GM21447 (cell line): ENCODE results near the gene ZP4.
"Not testable (repeated sequence)": the region's sequence is repeated elsewhere in the genome, so short reads cannot be mapped to it uniquely, and the experiment has no call there.

ENCODE experiments used
- ATAC-seq: cut with Tn5 transposase; IDR thresholded peaks from one replicate; pipeline ENCODE4 v1.9.1; 2021; ENCODE audit not compliant: unreplicated experiment

Gene ZP4

GRCh38 chr1:237878406-237878805 lies 12.3 kb downstream of the ZP4 start:
- no peak for ATAC-seq

GRCh38 chr1:237877631-237878030 lies 13.1 kb downstream of the ZP4 start:
- ATAC-seq: no peak

DNA sequence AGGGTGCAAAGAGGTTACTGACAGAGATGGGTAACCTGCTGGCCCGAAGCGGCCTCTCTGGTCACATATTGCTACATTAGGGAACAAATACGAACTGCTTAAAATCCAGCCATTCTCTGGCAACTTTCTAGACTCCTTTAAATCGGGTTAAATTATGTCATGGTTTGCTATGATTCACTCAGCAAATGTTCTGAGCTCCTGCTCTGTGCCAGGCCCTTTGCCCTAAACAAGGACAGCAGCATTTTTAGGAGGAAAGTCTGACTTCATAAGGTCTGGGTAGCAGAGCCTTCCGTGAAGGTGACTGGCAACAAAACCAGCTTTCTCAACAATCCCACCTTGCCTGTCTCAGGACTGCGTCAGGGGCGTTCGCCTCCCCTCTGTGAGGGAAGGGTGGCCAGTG lies 15.4 kb downstream of the ZP4 start:
- no peak for ATAC-seq

DNA sequence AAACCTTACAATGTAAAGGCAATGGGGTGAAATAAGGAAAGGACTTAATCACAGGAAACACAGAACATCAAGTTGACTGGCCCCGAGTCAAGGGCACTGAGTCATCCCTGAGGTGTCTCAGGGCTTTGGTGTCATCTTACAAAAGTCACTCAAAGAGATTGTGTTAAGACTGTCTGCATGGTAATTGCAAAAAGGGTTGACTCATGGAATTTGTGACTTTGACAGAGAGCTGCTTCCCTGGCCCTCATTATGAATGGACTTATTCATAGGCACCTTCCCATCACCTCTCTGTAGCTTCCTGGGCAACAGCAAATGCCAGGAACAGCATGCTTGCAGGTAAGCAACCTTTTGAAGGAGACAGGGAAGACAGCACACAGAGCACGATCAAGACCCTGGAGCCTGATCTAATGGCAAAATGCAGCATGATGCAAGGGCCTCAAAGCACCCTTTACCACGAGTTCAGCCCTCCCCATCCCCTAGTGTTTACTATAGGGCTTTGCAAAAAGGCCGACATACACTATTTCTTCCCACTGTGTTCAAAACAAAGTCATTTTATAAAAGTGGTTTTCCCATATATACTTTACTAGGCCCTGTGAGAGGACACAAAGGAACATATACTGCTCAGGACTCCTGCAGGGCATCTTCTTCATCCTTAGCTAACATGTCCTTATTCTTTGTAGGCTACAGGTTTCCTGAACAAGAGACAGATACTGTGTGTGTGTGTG lies 17.1 kb downstream of the ZP4 start:
- no peak for ATAC-seq

GRCh38 chr1:237868817-237869600 lies 21.7 kb downstream of the ZP4 start:
- ATAC-seq: no peak

DNA sequence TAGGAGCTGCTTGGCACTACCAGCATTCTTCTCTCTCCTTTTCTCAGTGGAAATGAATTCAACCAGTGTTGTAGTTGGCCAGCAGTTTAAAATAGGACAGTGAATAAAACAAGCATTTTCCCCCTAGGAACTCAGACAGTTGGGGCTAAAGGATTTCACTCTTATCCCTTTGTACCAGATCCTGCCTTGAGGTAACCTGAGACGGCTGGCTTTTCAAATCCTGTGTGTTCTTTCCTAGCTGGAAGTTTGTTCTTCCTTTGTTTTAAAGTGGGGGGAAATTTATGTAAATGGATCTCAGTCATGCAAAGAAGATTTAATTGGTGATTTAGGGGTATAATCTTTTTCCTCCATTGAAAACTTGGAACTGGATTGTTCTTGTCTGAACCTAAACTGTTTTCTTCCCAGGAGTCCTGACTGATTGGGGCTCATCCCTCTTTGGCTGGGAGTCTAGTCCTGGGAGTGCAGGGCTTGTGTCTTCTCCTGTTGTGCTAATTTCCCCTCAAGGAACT lies 23.3 kb downstream of the ZP4 start:
- ATAC-seq: no peak

- ATAC-seq: no peak
These were observed 26.1 kb downstream of the ZP4 start for GRCh38 chr1:237864338-237865244.

DNA sequence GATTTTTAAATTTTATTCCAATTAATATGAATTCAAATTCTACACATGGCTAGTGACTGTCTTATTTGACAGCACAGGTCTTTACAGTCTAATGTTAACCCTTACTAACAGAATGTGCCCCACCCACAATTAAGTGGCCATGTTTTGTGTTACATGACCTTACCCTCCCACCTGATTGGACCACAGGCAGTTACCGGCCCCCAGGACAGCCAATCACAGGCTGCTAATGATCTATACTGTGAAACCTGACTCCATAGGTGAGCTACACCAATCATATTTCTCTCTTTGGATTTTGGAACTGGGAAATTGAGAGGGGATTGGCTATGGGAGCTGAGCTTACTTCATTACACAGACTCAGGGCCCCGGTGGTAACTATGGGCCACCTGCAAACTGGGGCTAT lies 27.5 kb downstream of the ZP4 start:
- no peak for ATAC-seq

- ATAC-seq: no peak
These were observed 28.8 kb downstream of the ZP4 start for GRCh38 chr1:237861944-237862343.

DNA sequence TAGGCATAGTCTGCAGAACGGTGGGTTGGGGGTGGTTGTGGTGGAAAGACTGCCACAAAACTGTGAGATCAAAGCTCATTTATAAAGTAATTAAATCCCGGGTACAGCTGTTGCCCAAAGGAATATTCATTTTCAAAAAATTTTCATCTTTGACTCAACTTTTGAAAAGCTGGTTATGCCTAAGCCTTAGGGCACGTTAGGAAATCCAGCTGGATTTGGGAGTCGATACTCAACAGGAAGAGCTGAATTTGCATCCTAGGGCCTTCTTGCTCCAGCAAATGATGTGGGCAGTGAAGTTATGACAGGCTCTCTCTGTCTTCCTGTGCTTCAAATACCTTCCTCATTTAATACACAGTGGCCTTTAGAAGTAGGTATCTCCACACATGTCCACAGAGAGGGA lies 31.7 kb downstream of the ZP4 start:
- ATAC-seq: no peak

DNA sequence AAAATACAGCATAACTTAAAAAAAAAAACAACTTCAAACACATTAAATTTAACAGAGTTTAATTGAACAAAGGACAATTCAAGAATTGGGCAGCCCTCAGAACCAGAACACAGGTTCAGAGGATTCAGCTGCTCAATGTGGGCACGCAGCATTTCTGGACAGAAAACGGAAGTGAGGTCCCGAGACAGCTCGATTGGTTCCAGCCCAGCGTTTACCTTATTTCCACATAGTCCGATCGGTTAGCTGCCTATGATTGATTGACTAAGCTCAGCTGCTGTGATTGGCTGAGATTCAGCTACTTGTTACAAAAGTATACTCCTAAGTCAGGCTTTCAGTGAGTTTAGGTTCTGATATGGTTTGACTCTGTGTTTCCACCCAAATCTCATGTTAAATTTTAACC lies 33.3 kb downstream of the ZP4 start:
- ATAC-seq: no peak

DNA sequence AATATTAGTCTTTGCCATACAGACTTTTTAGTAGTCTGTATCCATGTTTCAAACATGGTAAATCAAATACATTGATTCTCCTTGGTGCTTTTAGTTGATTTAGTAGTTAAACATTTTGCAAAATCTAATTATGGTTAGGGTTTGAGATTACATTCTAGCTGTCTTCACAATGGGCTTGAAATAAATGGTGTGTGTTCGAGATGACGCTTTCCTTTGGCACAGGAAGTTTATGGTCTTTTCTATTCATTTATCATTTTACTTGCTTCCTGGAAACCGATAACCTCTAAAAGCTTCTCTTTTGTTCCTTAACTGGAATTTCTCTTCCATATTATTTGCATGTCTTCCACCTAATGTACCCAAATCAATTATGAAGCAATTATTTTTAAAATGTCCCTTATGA lies 38.4 kb downstream of the ZP4 start:
- no peak for ATAC-seq

DNA sequence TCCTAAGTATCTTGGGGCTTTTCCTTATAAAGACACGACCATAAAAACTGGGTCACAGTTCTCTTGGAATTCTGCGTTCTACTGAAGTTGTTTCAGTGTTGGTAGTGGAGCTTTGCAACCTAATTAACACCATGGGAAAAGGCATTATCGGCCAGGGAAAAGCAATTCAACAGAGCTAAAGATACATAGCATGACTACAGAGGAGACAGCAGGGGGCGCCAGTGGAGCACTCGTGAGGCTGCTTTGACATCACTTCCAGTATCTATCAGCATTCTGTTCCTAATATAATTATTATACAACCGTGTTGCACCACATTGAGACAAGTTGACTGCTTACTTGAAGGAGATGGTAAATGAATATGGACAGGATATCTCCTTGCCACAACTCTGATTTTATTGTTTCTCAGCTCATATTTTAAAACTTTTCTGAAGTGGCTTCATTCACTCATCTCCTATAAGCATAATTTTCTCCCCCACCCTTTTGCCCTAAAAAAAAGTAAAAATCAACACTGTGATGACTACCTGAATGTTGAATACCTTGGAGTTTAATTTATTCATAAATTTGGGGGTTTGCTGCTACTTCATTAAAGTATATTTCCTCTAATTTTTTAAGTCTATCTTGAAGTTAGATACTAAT lies 39.4 kb downstream of the ZP4 start:
- no peak for ATAC-seq

GRCh38 chr1:237843516-237843915 lies 47.2 kb downstream of the ZP4 start:
- ATAC-seq: not testable (repeated sequence)

DNA sequence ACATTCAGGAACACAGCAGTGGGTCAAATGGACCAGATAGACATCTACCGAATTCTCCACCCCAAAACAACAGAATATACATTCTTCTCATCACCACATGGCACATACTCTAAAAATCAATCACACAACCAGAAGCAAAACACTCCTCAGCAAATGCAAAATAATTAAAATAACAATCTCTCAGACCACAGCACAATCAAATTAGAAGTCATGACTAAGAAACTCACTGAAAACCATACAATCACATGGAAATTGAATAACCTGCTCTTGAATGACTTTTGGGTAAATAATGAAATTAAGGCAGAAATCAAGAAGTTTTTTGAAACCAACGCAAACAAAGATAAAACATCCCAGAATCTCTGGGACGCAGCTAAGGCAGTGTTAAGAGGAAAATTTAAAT lies 49.2 kb downstream of the ZP4 start:
- no peak for ATAC-seq

GRCh38 chr1:237838904-237839534 lies 51.7 kb downstream of the ZP4 start:
- ATAC-seq: no peak

- no peak for ATAC-seq
These were observed 52.4 kb downstream of the ZP4 start for GRCh38 chr1:237838320-237838719.

DNA sequence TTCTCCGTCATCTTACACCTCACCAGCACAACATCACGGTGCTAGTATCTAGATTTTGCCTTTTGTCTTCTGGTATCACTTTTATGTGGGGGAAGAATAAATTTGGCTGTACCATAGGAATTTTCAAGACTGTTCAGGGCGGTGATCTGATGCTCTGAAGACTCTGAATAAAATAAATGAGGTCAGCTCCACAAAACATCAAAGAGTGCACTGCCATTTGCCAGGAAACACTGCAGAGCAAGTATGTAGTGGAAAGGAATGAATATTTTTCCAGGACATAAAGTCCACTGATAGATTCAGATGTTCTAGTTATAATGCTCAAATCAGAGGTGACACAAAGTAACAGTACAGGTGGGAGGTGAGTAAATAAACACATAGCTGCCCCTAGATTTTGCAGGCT lies 56.3 kb downstream of the ZP4 start:
- ATAC-seq: no peak

DNA sequence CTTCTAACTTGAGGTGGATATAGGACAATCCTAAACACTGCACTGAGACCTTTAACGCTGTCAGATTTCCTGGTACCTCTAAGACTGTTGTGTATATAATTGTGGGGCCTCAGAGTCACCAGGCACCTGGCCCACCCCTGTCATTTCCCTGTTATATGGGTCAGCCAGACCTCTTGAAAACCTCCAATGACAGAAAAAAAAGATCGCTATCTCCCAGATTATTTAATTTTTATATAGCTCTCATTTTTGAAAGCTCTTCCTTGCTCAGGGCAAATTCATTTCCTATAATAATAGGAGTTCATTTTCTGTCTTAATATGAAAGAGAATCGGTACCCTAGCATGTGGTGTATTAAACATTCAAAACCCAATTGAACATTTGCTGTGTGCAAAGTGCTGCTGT lies 56.7 kb downstream of the ZP4 start:
- no peak for ATAC-seq

GRCh38 chr1:237832858-237833257 lies 57.9 kb downstream of the ZP4 start:
- ATAC-seq: no peak
